CD14-positive monocyte (primary cell): ENCODE data around the gene C20orf144. TPM values are rescaled to one million over a fixed set of nuclear protein-coding genes. Genes with fewer than 3 reads are reported as not detected.

Experiments used
- DNase-seq, 3 donors: peaks; one replicate each; pipeline ENCODE4 v3.0.0-alpha.2; 2011 to 2022
- H2AFZ ChIP-seq: 2 replicates; pipeline ENCODE4 v1.6.0; 2012; ENCODE audit warnings: mild to moderate bottlenecking, low read depth, low read length, inconsistent platforms; ENCODE audit not compliant: insufficient read depth, poor library complexity, severe bottlenecking
- H3K27ac ChIP-seq, 2 donors: 1 replicate in 1 of 2; 2 replicates in 1 of 2; pipeline ENCODE4 v1.5.1; 2012 to 2013; ENCODE audit warnings: low read length in 2 of 2, control low read depth in 1 of 2, inconsistent platforms in 1 of 2, low read depth in 1 of 2, mild to moderate bottlenecking in 1 of 2
- H3K27me3 ChIP-seq, 2 donors: one replicate each; pipeline versions ENCODE4 v1.6.0 to v1.6.1; 2011 to 2013; ENCODE audit warnings: low read length in 2 of 2; ENCODE audit not compliant: control insufficient read depth in 2 of 2, insufficient read depth in 2 of 2
- H3K36me3 ChIP-seq, 2 donors: replicated peaks in 1 of 2; 1 replicate in 1 of 2; 2 replicates in 1 of 2; pipeline versions ENCODE4 v1.5.1 to v1.6.1; 2012 to 2013; ENCODE audit warnings: low read length in 2 of 2, control low read depth in 1 of 2, inconsistent platforms in 1 of 2, mild to moderate bottlenecking in 1 of 2; ENCODE audit not compliant: insufficient read depth in 2 of 2, control insufficient read depth in 1 of 2
- H3K4me1 ChIP-seq, 2 donors: 1 replicate in 1 of 2; 2 replicates in 1 of 2; pipeline versions ENCODE4 v1.5.1 to v1.6.1; 2012 to 2013; ENCODE audit warnings: low read length in 2 of 2, control low read depth in 1 of 2, inconsistent platforms in 1 of 2, mild to moderate bottlenecking in 1 of 2, moderate library complexity in 1 of 2; ENCODE audit not compliant: insufficient read depth in 2 of 2, control insufficient read depth in 1 of 2
- H3K4me2 ChIP-seq: replicated peaks from 2 replicates; pipeline ENCODE3; 2012; ENCODE audit warnings: low read length, moderate library complexity, mild to moderate bottlenecking; ENCODE audit not compliant: poor library complexity, severe bottlenecking; ENCODE audit errors: extremely low read depth
- H3K4me3 ChIP-seq, 3 experiments: fragments of 200-600 bp in 1 of 3; sonication (generic) in 1 of 3; replicated peaks in 1 of 3; 1 replicate in 2 of 3; 2 replicates in 1 of 3; pipeline ENCODE4 v1.5.1; 2011 to 2013; ENCODE audit warnings: low read length in 3 of 3, mild to moderate bottlenecking in 3 of 3, control low read depth in 2 of 3, low read depth in 2 of 3, inconsistent platforms in 1 of 3, moderate library complexity in 1 of 3
- H3K79me2 ChIP-seq: 2 replicates; pipeline ENCODE4 v1.6.0; 2012; ENCODE audit warnings: mild to moderate bottlenecking, control low read depth, inconsistent platforms, low read length, moderate library complexity; ENCODE audit not compliant: insufficient read depth
- H3K9ac ChIP-seq: 2 replicates; pipeline ENCODE4 v1.6.0; 2017; ENCODE audit warnings: low read length, mild to moderate bottlenecking; ENCODE audit not compliant: insufficient read depth, poor library complexity, severe bottlenecking
- H3K9me3 ChIP-seq, 2 donors: replicated peaks in 1 of 2; 1 replicate in 1 of 2; 2 replicates in 1 of 2; pipeline versions ENCODE4 v1.5.1 to v1.6.1; 2012 to 2013; ENCODE audit warnings: low read length in 2 of 2, control low read depth in 1 of 2; ENCODE audit not compliant: control insufficient read depth in 1 of 2, insufficient read depth in 1 of 2
- H4K20me1 ChIP-seq: 2 replicates; pipeline ENCODE4 v1.6.0; 2012; ENCODE audit warnings: mild to moderate bottlenecking, low read length, control low read depth, moderate library complexity; ENCODE audit not compliant: insufficient read depth
- H3K27ac Mint-ChIP-seq, 7 donors: one replicate each; pipeline ENCODE4 v1.8.0; 2020; ENCODE audit warnings: mild to moderate bottlenecking in 7 of 7, mixed read lengths in 7 of 7, moderate library complexity in 6 of 7, inconsistent platforms in 2 of 7
- H3K27me3 Mint-ChIP-seq, 3 donors: one replicate each; pipeline ENCODE4 v1.8.0; 2021 to 2022; ENCODE audit warnings: low read depth in 3 of 3, mild to moderate bottlenecking in 3 of 3, mixed read lengths in 3 of 3, moderate library complexity in 3 of 3, inconsistent platforms in 1 of 3
- H3K36me3 Mint-ChIP-seq, 2 donors: one replicate each; pipeline ENCODE4 v1.8.0; 2020; ENCODE audit warnings: mixed read lengths in 2 of 2, inconsistent platforms in 1 of 2, mild to moderate bottlenecking in 1 of 2
- H3K4me1 Mint-ChIP-seq: one replicate; pipeline ENCODE4 v1.8.0; 2020; ENCODE audit warnings: mild to moderate bottlenecking, mixed read lengths
- H3K4me3 Mint-ChIP-seq, 2 donors: one replicate each; pipeline ENCODE4 v1.8.0; 2020; ENCODE audit warnings: mild to moderate bottlenecking in 2 of 2, mixed read lengths in 2 of 2, moderate library complexity in 1 of 2
- H3K9me3 Mint-ChIP-seq, 7 donors: one replicate each; pipeline ENCODE4 v1.8.0; 2020 to 2022; ENCODE audit warnings: mixed read lengths in 7 of 7, mild to moderate bottlenecking in 6 of 7, moderate library complexity in 6 of 7, inconsistent platforms in 2 of 7
- WGBS: methylation state at CpG from one replicate; pipeline ENCODE4 v1.1.5; 2013; ENCODE audit warnings: missing lambda C conversion rate; ENCODE audit not compliant: insufficient coverage; 5-methylcytosine and 5-hydroxymethylcytosine counted together
- intact Hi-C, 2 donors: fragments of 100-400 bp; cut with micrococcal nuclease; formaldehyde crosslinking; loops; one replicate each; pipeline versions ENCODE4 v1.15.0 to v1.15.1; 2023
- polyA plus RNA-seq, 3 donors: library from polyadenylated mRNA; depleted of rRNA in 1 of 3; unstranded in 2 of 3; stranded (reverse) in 1 of 3; fragments of 300-500 nt in 2 of 3; fragments of >200 nt in 1 of 3; fragmentation: Illumina TruSeq in 2 of 3; gene quantifications; 1 replicate in 2 of 3; 2 replicates in 1 of 3; pipeline ENCODE4 v1.2.3, GENCODE V29; 2012 to 2021
- TF ChIP-seq, protein P1 (sequence below): fragments of 200-600 bp; IDR thresholded peaks from one replicate; pipeline ENCODE4 v1.8.0; 2022; ENCODE audit warnings: antibody characterized with exemption, mild to moderate bottlenecking

C20orf144 gene
- polyA plus RNA-seq, 3 donors = 0.13 TPM; not detected in 2

DNA sequence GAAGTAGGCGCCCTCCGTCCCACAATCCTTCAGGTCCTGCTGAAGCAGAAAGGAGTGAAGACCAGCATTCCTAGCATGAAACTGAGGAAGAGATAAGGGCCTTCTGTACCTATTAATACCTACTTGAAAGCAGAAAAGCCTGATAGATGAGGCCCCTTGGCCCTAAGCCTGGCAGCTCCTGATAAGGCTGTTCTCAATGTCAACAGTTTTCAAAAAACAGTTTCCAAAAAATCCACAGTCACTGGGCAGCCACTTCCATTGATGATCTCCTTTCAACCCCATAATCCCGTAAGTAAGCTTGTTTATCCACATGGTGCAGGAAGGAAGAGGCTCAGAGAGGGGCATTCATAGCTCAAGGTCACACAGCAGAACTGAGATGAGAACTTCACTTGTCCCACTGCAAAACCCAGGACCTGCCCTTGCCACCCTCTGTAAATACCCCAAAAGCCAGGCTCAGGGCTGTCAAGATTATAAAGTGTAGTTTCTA is 26.9 kb downstream of the C20orf144 start:
- H3K9me3 ChIP-seq = no peaks in the 10 kb centered on the region
- Mint-ChIP-seq H3K36me3 (no peaks in the 10 kb centered on the region), H3K27ac (no peak overlapping the region), H3K4me3 (no peak overlapping the region), H3K27me3 (no peaks in the 10 kb centered on the region), H3K4me1 (peaks cover 50% of the 10 kb centered on the region), H3K9me3 (no peaks in the 10 kb centered on the region)
- no peaks in the 10 kb centered on the region for H3K36me3 ChIP-seq
- H3K4me3 ChIP-seq = no peak overlapping the region
- H2AFZ ChIP-seq = no peak overlapping the region
- H3K9ac ChIP-seq = no peak overlapping the region
- H3K79me2 ChIP-seq = peaks cover 18% of the 10 kb centered on the region
- no peak overlapping the region for H3K27ac ChIP-seq
- no peak for DNase-seq
- TF ChIP-seq, protein P1, sequence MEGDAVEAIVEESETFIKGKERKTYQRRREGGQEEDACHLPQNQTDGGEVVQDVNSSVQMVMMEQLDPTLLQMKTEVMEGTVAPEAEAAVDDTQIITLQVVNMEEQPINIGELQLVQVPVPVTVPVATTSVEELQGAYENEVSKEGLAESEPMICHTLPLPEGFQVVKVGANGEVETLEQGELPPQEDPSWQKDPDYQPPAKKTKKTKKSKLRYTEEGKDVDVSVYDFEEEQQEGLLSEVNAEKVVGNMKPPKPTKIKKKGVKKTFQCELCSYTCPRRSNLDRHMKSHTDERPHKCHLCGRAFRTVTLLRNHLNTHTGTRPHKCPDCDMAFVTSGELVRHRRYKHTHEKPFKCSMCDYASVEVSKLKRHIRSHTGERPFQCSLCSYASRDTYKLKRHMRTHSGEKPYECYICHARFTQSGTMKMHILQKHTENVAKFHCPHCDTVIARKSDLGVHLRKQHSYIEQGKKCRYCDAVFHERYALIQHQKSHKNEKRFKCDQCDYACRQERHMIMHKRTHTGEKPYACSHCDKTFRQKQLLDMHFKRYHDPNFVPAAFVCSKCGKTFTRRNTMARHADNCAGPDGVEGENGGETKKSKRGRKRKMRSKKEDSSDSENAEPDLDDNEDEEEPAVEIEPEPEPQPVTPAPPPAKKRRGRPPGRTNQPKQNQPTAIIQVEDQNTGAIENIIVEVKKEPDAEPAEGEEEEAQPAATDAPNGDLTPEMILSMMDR = no peak
- peaks cover 30 to 50% of the 10 kb centered on the region in 2 donors for H3K4me1 ChIP-seq
- WGBS = no CpG with 5 or more reads among the region's 3 CpGs
- H3K27me3 ChIP-seq = no peaks in the 10 kb centered on the region
- no peaks in the 10 kb centered on the region for H4K20me1 ChIP-seq
- intact Hi-C loops = loop anchor here (5.0 to 10.0 kb wide), 2 partner anchors 33 to 46 kb away; partner anchors contain the start of genes PXMP4 (in 1 of the 2) and ZNF341 (in 1 of the 2)
- no peak overlapping the region for H3K4me2 ChIP-seq

DNA sequence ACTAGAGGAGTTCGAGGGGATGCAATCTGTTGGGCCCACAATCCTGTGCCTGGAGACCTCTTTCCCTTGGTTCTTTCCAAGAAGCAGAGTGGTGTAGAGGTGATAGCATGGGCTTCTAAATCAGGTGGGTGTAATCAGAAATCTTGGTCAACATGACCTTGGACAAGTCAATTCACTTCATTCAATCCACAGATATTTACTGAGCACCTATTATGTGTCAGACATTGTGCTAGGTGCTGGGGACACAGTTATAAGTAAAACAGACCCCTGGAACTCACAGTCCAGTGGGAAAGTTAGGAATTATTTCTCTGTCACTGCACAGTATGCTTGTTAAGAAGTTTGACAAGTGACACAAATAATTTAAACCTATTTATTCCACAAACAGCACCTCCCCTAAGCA is 27.4 kb downstream of the C20orf144 start:
- TF ChIP-seq, protein P1 = no peak
- H2AFZ ChIP-seq = no peak overlapping the region
- H3K27me3 ChIP-seq = no peaks in the 10 kb centered on the region
- H3K4me3 ChIP-seq = no peak overlapping the region
- H3K4me3 Mint-ChIP-seq = no peak overlapping the region
- no peak overlapping the region for H3K4me2 ChIP-seq
- no peak overlapping the region for H3K27ac Mint-ChIP-seq
- H3K27ac ChIP-seq = no peak overlapping the region
- peaks cover 12% of the 10 kb centered on the region for H3K79me2 ChIP-seq
- no peaks in the 10 kb centered on the region for H3K9me3 ChIP-seq
- intact Hi-C loops = loop anchor here (5.0 to 10.0 kb wide), 2 partner anchors 33 to 45 kb away; partner anchors contain the start of genes PXMP4 (in 1 of the 2) and ZNF341 (in 1 of the 2)
- H3K4me1 Mint-ChIP-seq = peaks cover 47% of the 10 kb centered on the region
- no peaks in the 10 kb centered on the region for H3K27me3 Mint-ChIP-seq
- H3K36me3 ChIP-seq = no peaks in the 10 kb centered on the region
- WGBS = no CpG with 5 or more reads among the region's 1 CpG
- H3K9me3 Mint-ChIP-seq = no peaks in the 10 kb centered on the region
- DNase-seq = no peak
- H4K20me1 ChIP-seq = no peaks in the 10 kb centered on the region
- H3K4me1 ChIP-seq = peaks cover 29 to 45% of the 10 kb centered on the region in 2 donors
- H3K9ac ChIP-seq = no peak overlapping the region
- H3K36me3 Mint-ChIP-seq = no peaks in the 10 kb centered on the region
